Tibial nerve (tissue), 4 donors: ENCODE measurements around the gene HTR2A. TPM values are rescaled to one million over a fixed set of nuclear protein-coding genes. Genes with fewer than 3 reads are reported as not detected.
"Not testable (repeated sequence)": the region's sequence is repeated elsewhere in the genome, so short reads cannot be mapped to it uniquely, and the experiment has no call there.

ENCODE experiments used
- DNase-seq, 2 donors: peaks; one replicate each; pipeline ENCODE4 v3.0.0-alpha.2; 2019; ENCODE audit warnings: low spot score in 2 of 2
- H3K27ac ChIP-seq, 4 donors: fragments of 200-600 bp; sonication (generic) in 3 of 4; one replicate each; pipeline ENCODE4 v1.5.1; 2017 to 2019; ENCODE audit warnings: mild to moderate bottlenecking in 1 of 4
- H3K27me3 ChIP-seq, 2 donors: fragments of 200-600 bp; sonication (generic) in 1 of 2; one replicate each; pipeline versions ENCODE4 v1.5.1 to v1.6.0; 2017 to 2019
- H3K36me3 ChIP-seq, 3 donors: fragments of 200-600 bp; sonication (generic); one replicate each; pipeline ENCODE4 v1.5.1; 2018 to 2019
- H3K4me1 ChIP-seq, 4 donors: fragments of 200-600 bp; sonication (generic) in 3 of 4; one replicate each; pipeline ENCODE4 v1.5.1; 2017 to 2019
- H3K4me3 ChIP-seq, 4 donors: fragments of 200-600 bp; sonication (generic) in 3 of 4; one replicate each; pipeline ENCODE4 v1.5.1; 2017 to 2019; ENCODE audit warnings: mild to moderate bottlenecking in 1 of 4, moderate library complexity in 1 of 4
- H3K9me3 ChIP-seq, 4 donors: fragments of 200-600 bp; sonication (generic) in 3 of 4; one replicate each; pipeline ENCODE4 v1.5.1; 2017 to 2019
- EP300 ChIP-seq, 2 donors: sonication (generic); formaldehyde crosslinking; IDR thresholded peaks; one replicate each; pipeline ENCODE4 v1.6.1; 2017; ENCODE audit warnings: antibody characterized with exemption in 2 of 2, mild to moderate bottlenecking in 1 of 2
- POLR2A ChIP-seq, 2 donors: fragments of 450-650 bp; IDR thresholded peaks; one replicate each; pipeline ENCODE4 v1.6.1; 2017; ENCODE audit warnings: antibody characterized with exemption in 2 of 2, mild to moderate bottlenecking in 2 of 2, moderate library complexity in 2 of 2
- WGBS, 2 donors: methylation state at CpG; one replicate each; pipeline ENCODE4 v1.1.5; 2018; 5-methylcytosine and 5-hydroxymethylcytosine counted together
- total RNA-seq, 4 donors: library from RNA; depleted of rRNA; stranded (reverse); fragments of >200 nt; gene quantifications; one replicate each; pipeline ENCODE4 v1.1.0, GENCODE V29; 2016
- TF ChIP-seq, protein P1 (sequence below), 5 experiments: fragments of 200-600 bp in 3 of 5; fragments of 450-650 bp in 2 of 5; sonication (generic) in 3 of 5; IDR thresholded peaks; one replicate each; pipeline ENCODE4 v1.5.1; 2016 to 2019; ENCODE audit warnings: antibody characterized with exemption in 5 of 5, mild to moderate bottlenecking in 3 of 5, moderate library complexity in 2 of 5

HTR2A gene
- total RNA-seq, 4 donors from 2014 or later, result 0.20 to 0.30 (median 0.21) TPM

DNA sequence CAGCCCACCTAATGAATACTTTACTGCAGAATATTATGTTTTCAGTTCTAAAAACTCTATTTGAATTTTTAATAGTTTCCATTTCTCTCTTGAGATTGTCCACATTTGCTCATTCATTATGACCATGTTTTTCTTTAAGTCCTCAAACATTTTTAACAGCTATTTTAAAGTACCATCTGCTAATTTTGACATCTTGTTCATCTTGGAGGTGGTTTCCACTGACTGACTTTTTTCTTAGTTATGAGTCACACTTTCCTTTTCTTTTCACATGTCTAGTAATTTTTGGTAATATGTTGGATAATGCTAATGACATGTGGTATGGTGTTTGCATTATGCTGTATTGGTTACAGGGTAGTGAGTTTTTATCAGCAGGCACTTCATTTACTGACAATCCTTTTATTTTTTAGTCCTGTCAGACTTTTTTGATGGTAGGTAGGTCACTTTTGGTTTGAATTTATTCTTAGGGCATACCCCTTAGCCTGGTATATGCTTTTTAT is 84.5 kb downstream of the HTR2A start:
- peaks cover 0 to 7% (median 0%) of the 10 kb centered on the region in 4 donors for H3K4me1 ChIP-seq

DNA sequence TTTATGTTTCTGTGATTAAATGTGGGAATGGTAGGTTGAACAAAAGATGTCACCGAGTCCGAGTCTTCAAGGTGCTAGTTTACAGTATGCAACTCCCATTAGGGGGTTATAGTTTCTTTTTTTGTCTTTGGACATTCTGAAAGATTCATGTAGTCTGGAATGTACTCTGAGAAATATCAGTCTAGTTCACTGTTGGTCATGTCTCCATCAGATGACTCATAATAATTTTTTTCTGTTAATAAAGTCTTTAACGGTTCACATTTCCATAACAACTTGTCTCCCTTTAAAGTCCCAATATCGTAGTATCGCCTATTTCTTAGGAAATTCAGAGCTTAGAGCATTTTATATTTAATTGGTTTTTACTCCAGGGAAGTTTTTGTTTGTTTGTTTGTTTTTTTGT is 86.4 kb downstream of the HTR2A start:
- H3K36me3 ChIP-seq, result no peaks in the 10 kb centered on the region
- H3K27me3 ChIP-seq, result no peaks in the 10 kb centered on the region
- no peak overlapping the region for H3K4me3 ChIP-seq
- TF ChIP-seq, protein P1, sequence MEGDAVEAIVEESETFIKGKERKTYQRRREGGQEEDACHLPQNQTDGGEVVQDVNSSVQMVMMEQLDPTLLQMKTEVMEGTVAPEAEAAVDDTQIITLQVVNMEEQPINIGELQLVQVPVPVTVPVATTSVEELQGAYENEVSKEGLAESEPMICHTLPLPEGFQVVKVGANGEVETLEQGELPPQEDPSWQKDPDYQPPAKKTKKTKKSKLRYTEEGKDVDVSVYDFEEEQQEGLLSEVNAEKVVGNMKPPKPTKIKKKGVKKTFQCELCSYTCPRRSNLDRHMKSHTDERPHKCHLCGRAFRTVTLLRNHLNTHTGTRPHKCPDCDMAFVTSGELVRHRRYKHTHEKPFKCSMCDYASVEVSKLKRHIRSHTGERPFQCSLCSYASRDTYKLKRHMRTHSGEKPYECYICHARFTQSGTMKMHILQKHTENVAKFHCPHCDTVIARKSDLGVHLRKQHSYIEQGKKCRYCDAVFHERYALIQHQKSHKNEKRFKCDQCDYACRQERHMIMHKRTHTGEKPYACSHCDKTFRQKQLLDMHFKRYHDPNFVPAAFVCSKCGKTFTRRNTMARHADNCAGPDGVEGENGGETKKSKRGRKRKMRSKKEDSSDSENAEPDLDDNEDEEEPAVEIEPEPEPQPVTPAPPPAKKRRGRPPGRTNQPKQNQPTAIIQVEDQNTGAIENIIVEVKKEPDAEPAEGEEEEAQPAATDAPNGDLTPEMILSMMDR (IDR thresholded peaks at IDR 0.05), result no peak
- no peak for TF ChIP-seq EP300 (IDR thresholded peaks at IDR 0.05)
- no peak for TF ChIP-seq POLR2A (IDR thresholded peaks at IDR 0.05)
- WGBS, 2 donors, result 89 to 92% methylated on average over 5 of the region's 5 CpGs
- H3K9me3 ChIP-seq, result peaks cover 0 to 16% (median 0%) of the 10 kb centered on the region in 4 donors
- DNase-seq, result no peak
- H3K4me1 ChIP-seq, result no peaks in the 10 kb centered on the region
- H3K27ac ChIP-seq, result no peak overlapping the region

More for the DNA sequence above, 84.5 kb downstream of the HTR2A start:
- Histone ChIP-seq H3K27ac (no peak overlapping the region), H3K36me3 (no peaks in the 10 kb centered on the region), H3K27me3 (no peaks in the 10 kb centered on the region), H3K9me3 (peaks cover 0 to 16% (median 0%) of the 10 kb centered on the region in 4 donors), H3K4me3 (no peak overlapping the region)
- TF ChIP-seq EP300 (IDR thresholded peaks at IDR 0.05), result no peak
- TF ChIP-seq, protein P1 (IDR thresholded peaks at IDR 0.05), result no peak
- TF ChIP-seq POLR2A (IDR thresholded peaks at IDR 0.05), result no peak
- DNase-seq, result no peak

DNA sequence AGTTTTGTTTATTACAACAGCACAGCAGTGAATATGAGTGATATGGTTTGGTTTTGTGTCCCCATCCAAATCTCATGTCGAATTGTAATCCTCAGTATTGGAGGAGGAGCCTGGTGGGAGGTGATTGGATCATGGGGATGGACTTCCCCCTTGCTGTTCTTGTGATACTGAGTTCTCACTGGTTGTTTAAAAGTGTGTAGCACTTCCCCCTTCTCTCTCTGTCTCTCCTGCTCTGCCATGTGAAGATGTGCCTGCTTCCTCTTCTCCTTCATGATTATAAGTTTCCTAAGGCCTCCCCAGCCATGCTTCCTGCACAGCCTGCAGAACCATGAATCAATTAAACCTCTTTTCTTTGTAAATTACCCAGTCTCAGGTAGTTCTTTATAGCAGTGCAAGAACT is 91.9 kb downstream of the HTR2A start:
- 72 to 85% methylated on average over 1 of the region's 1 CpG for WGBS, 2 donors
- not testable (repeated sequence) for H3K27ac ChIP-seq, H3K36me3 ChIP-seq, H3K4me3 ChIP-seq, H3K9me3 ChIP-seq, H3K4me1 ChIP-seq, H3K27me3 ChIP-seq, DNase-seq

DNA sequence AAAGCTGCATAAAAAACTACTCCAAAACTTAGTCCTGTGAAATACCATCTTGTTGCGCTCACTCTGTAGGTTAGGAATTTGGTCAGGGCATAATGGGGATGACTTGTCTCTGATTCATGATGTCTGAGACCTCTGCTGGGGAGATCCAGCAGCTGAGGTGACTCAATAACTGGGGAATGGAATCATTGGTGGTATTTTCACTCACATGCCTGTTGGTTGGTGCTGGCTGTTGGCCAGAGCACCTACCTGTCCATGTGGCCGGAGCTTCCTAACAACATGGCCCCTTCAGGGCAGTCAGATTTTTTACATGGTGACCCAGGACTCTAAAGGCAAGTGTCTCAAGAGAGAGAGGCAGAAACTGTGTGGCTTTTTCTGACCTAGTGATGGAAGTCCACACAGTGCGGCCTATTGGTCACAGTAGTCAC is 92.5 kb downstream of the HTR2A start:
- H3K27me3 ChIP-seq, result no peaks in the 10 kb centered on the region
- DNase-seq, result no peak
- 91 to 97% methylated on average over 3 of the region's 3 CpGs for WGBS, 2 donors
- no peak overlapping the region for H3K4me3 ChIP-seq
- no peaks in the 10 kb centered on the region for H3K9me3 ChIP-seq
- H3K4me1 ChIP-seq, result no peaks in the 10 kb centered on the region
- H3K27ac ChIP-seq, result no peak overlapping the region
- TF ChIP-seq EP300 (IDR thresholded peaks at IDR 0.05) (no peak), POLR2A (IDR thresholded peaks at IDR 0.05) (no peak)
- TF ChIP-seq, protein P1 (IDR thresholded peaks at IDR 0.05), result no peak
- H3K36me3 ChIP-seq, result no peaks in the 10 kb centered on the region

DNA sequence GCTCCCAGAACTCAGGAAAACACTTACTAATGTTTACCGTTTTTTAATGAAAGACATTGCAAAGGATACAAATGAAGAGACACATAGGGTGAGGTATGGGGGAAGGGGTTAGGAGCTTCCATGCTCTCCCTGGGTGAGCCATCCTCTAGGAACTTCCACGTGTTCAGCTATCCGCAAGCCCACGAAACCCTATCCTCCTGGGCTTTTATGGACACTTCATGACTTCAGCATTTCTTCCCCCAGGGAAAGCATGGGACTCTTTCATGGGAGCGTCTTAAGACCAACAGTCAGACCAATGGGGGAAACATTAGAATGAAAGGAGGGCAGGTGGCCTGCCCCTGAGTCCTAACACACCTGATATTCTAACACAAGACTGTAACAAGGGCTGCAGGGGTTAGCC is 93.3 kb downstream of the HTR2A start:
- no peak for DNase-seq
- TF ChIP-seq, protein P1 (IDR thresholded peaks at IDR 0.05), result no peak
- TF ChIP-seq POLR2A (IDR thresholded peaks at IDR 0.05) (no peak), EP300 (IDR thresholded peaks at IDR 0.05) (no peak)
- H3K27me3 ChIP-seq, result no peaks in the 10 kb centered on the region
- H3K27ac ChIP-seq, result no peak overlapping the region
- no peaks in the 10 kb centered on the region for H3K9me3 ChIP-seq
- no peak overlapping the region for H3K4me3 ChIP-seq
- H3K36me3 ChIP-seq, result no peaks in the 10 kb centered on the region
- H3K4me1 ChIP-seq, result peaks cover 0 to 5% (median 0%) of the 10 kb centered on the region in 4 donors
- 88 to 89% methylated on average over 5 of the region's 5 CpGs for WGBS, 2 donors

DNA sequence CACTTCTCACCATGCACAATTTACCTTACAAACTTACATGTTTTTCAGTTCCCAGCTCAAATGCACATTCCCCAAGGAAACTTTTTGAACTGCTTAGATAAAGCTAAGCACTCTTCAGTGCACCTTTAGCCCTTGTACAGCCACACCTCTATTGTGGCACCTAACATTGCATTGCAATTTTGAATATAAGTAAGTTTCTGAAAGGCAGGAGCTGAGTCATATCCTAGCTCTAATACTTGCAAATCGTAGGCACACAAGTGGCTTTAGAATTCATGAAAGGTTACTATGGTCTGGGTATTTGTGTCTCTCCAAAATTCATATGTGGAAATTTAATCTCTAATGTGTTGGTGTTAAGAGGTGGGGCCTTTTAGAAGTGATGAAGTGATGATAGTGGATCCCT is 95.0 kb downstream of the HTR2A start:
- Histone ChIP-seq H3K36me3 (no peaks in the 10 kb centered on the region), H3K4me1 (peaks cover 0 to 18% (median 2%) of the 10 kb centered on the region in 4 donors), H3K4me3 (no peak overlapping the region), H3K27me3 (no peaks in the 10 kb centered on the region), H3K27ac (no peak overlapping the region), H3K9me3 (no peaks in the 10 kb centered on the region)
- TF ChIP-seq, protein P1 (IDR thresholded peaks at IDR 0.05), result no peak
- TF ChIP-seq EP300 (IDR thresholded peaks at IDR 0.05), result no peak
- no peak for TF ChIP-seq POLR2A (IDR thresholded peaks at IDR 0.05)
- 61 to 64% methylated on average over 1 of the region's 1 CpG for WGBS, 2 donors
- no peak for DNase-seq
